HepG2 (cell line): ENCODE measurements around the gene ZBTB1. TPM values are rescaled to one million over a fixed set of nuclear protein-coding genes. Genes with fewer than 3 reads are reported as not detected.

ENCODE experiments used
- ATAC-seq: fragments of 200-7000 bp; cut with Tn5 transposase; 3 replicates; pipeline ENCODE4 v1.9.1; 2020; ENCODE audit warnings: mild to moderate bottlenecking, moderate library complexity
- BruUV-seq: library from RNA; stranded (reverse); fragments of 400-500 nt; replicated peaks from 2 replicates; lab custom pipeline; 2021; lab: Mats Ljungman, UMichigan
- CTCF ChIA-PET: fragments of 300-600 bp; formaldehyde crosslinking; extraction: SDS; loops from one replicate; lab custom pipeline; 2021; ENCODE audit warnings: low total read pairs, inconsistent platforms, low intra/inter-chr PET ratio; lab: Yijun Ruan, JAX
- POLR2A ChIA-PET: fragments of 350-600 bp; sonication (Branson Sonifier 250); formaldehyde crosslinking; loops from one replicate; lab custom pipeline; 2020; ENCODE audit warnings: antibody characterized with exemption, inconsistent platforms; lab: Yijun Ruan, JAX
- DNase-seq: peaks from one replicate; pipeline ENCODE4 v3.0.0-alpha.2; 2015; ENCODE audit warnings: low spot score
- FAIRE-seq: peaks from 3 replicates; lab custom pipeline; 2011; peaks lifted over from hg19 to GRCh38; lab: Jason Lieb, UNC
- H2AFZ ChIP-seq: one replicate; pipeline ENCODE4 v1.6.1; 2011; ENCODE audit warnings: low read length, inconsistent platforms
- H3K27ac ChIP-seq: fragments of 300-600 bp; 3 replicates; pipeline ENCODE4 v1.8.0; 2011; ENCODE audit warnings: mixed run types, mild to moderate bottlenecking, mixed read lengths, low read length, inconsistent platforms; ENCODE audit not compliant: insufficient read depth; ENCODE audit errors: extremely low read length
- H3K27me3 ChIP-seq, 2 experiments: fragments of 200-600 bp in 1 of 2; 2 replicates in 1 of 2; 3 replicates in 1 of 2; pipeline versions ENCODE4 v1.6.0 to v1.8.0; 2011; ENCODE audit warnings: low read length in 2 of 2, mild to moderate bottlenecking in 2 of 2, moderate library complexity in 2 of 2, inconsistent platforms in 1 of 2; ENCODE audit not compliant: insufficient read depth in 2 of 2, control insufficient read depth in 1 of 2
- H3K36me3 ChIP-seq, 2 experiments: fragments of 200-600 bp in 1 of 2; replicated peaks in 1 of 2; 2 replicates in 1 of 2; 3 replicates in 1 of 2; pipeline versions ENCODE4 v1.5.1 to v1.8.0; 2011; ENCODE audit warnings: low read length in 2 of 2, inconsistent platforms in 1 of 2; ENCODE audit not compliant: insufficient read depth in 2 of 2, control insufficient read depth in 1 of 2
- H3K4me1 ChIP-seq: 2 replicates; pipeline ENCODE4 v1.5.1; 2012; ENCODE audit warnings: low read length, inconsistent platforms; ENCODE audit not compliant: insufficient read depth
- H3K4me2 ChIP-seq: 2 replicates; pipeline ENCODE4 v1.6.0; 2011; ENCODE audit warnings: low read depth, low read length, inconsistent platforms
- H3K4me3 ChIP-seq, 3 experiments: fragments of 200-600 bp in 1 of 3; sonication (generic), shearing (Covaris generic) in 1 of 3; replicated peaks in 1 of 3; 2 replicates each; pipeline ENCODE4 v1.5.1; 2011 to 2016; ENCODE audit warnings: low read length in 3 of 3, inconsistent platforms in 2 of 3, low read depth in 2 of 3, mild to moderate bottlenecking in 2 of 3, control low read depth in 1 of 3, mixed read lengths in 1 of 3; ENCODE audit not compliant: insufficient read depth in 1 of 3
- H3K79me2 ChIP-seq: one replicate; pipeline ENCODE4 v1.6.1; 2011; ENCODE audit warnings: low read length, inconsistent platforms; ENCODE audit not compliant: insufficient read depth
- H3K9ac ChIP-seq: 2 replicates; pipeline ENCODE4 v1.6.0; 2011; ENCODE audit warnings: mild to moderate bottlenecking, low read depth, low read length, inconsistent platforms; ENCODE audit not compliant: insufficient read depth
- H3K9me3 ChIP-seq: 2 replicates; pipeline ENCODE4 v1.5.1; 2012; ENCODE audit warnings: mild to moderate bottlenecking, low read length
- H4K20me1 ChIP-seq: 2 replicates; pipeline ENCODE4 v1.6.0; 2011; ENCODE audit warnings: inconsistent platforms, mild to moderate bottlenecking, low read length, moderate library complexity; ENCODE audit not compliant: insufficient read depth
- CBX1 ChIP-seq: IDR thresholded peaks from one replicate; pipeline ENCODE4 v1.6.1; 2016; ENCODE audit warnings: antibody characterized with exemption, low read depth
- CBX5 ChIP-seq: sonication (generic); formaldehyde crosslinking; IDR thresholded peaks from 2 replicates; pipeline ENCODE4 v1.4.0; 2020; ENCODE audit warnings: missing genetic modification reagents, borderline replicate concordance
- JDP2 ChIP-seq: sonication (generic); formaldehyde crosslinking; IDR thresholded peaks from 2 replicates; pipeline ENCODE4 v1.8.1; 2022; ENCODE audit warnings: missing genetic modification reagents, borderline replicate concordance
- KDM1A ChIP-seq: IDR thresholded peaks from 2 replicates; pipeline ENCODE4 v1.6.1; 2016; ENCODE audit warnings: missing compliant biosample characterization
- KLF9 ChIP-seq: IDR thresholded peaks from 2 replicates; pipeline ENCODE4 v1.6.1; 2016; ENCODE audit warnings: low read depth
- RFXANK ChIP-seq: IDR thresholded peaks from 2 replicates; pipeline ENCODE4 v1.6.1; 2016
- TCF12 ChIP-seq, 2 experiments: fragments of 450-650 bp in 1 of 2; sonication (generic) in 1 of 2; formaldehyde crosslinking in 1 of 2; IDR thresholded peaks; 2 replicates each; pipeline versions ENCODE4 v1.6.1 to v1.8.0; 2017 to 2022; ENCODE audit warnings: antibody characterized with exemption in 1 of 2, mild to moderate bottlenecking in 1 of 2, missing genetic modification reagents in 1 of 2, moderate library complexity in 1 of 2
- ZBTB7B ChIP-seq: sonication (generic); formaldehyde crosslinking; IDR thresholded peaks from 2 replicates; pipeline ENCODE4 v1.4.0; 2020; ENCODE audit warnings: missing genetic modification reagents
- ZFP36L2 ChIP-seq: sonication (generic); formaldehyde crosslinking; IDR thresholded peaks from 2 replicates; pipeline ENCODE4 v1.4.0; 2020; ENCODE audit warnings: missing genetic modification reagents
- ZNF160 ChIP-seq: sonication (generic); formaldehyde crosslinking; IDR thresholded peaks from 2 replicates; pipeline ENCODE4 v1.8.0; 2022; ENCODE audit warnings: mild to moderate bottlenecking, inconsistent platforms, missing genetic modification reagents
- ZNF451 ChIP-seq: sonication (generic); formaldehyde crosslinking; IDR thresholded peaks from 2 replicates; pipeline ENCODE4 v1.5.0; 2020; ENCODE audit warnings: mild to moderate bottlenecking, missing genetic modification reagents
- WGBS: methylation state at CpG from one replicate; pipeline ENCODE4 v1.1.6; 2017; ENCODE audit warnings: low lambda C conversion rate; 5-methylcytosine and 5-hydroxymethylcytosine counted together
- in situ Hi-C: cut with HindIII; loops from 2 replicates; pipeline ENCODE4 v1.10.0; 2017; ENCODE audit warnings: low pct_unique_long_range_greater_than_20kb; ENCODE audit not compliant: extremely low pct_ligation_motif_present
- intact Hi-C: fragments of 100-400 bp; cut with micrococcal nuclease; formaldehyde crosslinking; loops from one replicate; pipeline ENCODE4 v1.10.0; 2022; ENCODE audit not compliant: unreplicated experiment
- polyA plus RNA-seq, 8 experiments: library from polyadenylated mRNA; depleted of rRNA in 3 of 8; stranded (reverse) in 7 of 8; unstranded in 1 of 8; fragments of >200 nt; fragmentation: Illumina TruSeq in 4 of 8; extraction: Trizol in 4 of 8; gene quantifications; 2 replicates each; pipeline versions ENCODE4 v1.2.1 to v1.2.3, GENCODE V29; 2011 to 2016; ENCODE audit warnings: low read depth in 4 of 8, missing spikeins in 1 of 8, mixed read lengths in 1 of 8; ENCODE audit not compliant: insufficient read depth in 1 of 8
- total RNA-seq, 5 experiments: library from RNA; depleted of rRNA; stranded (reverse); fragments of >200 nt; fragmentation: Illumina TruSeq; extraction: Trizol; gene quantifications; 2 replicates each; pipeline ENCODE4 v1.2.3, GENCODE V29; 2016; ENCODE audit warnings: low read depth in 1 of 5
- TF ChIP-seq, protein P1 (sequence below): sonication (generic); formaldehyde crosslinking; IDR thresholded peaks from 2 replicates; pipeline ENCODE4 v1.4.0; 2020; ENCODE audit warnings: low read depth, mild to moderate bottlenecking, missing genetic modification reagents
- TF ChIP-seq, protein P2 (sequence below): sonication (generic); formaldehyde crosslinking; IDR thresholded peaks from 2 replicates; pipeline ENCODE4 v1.8.0; 2022; ENCODE audit warnings: missing genetic modification reagents, low read depth, mild to moderate bottlenecking, borderline replicate concordance
- TF ChIP-seq, protein P3 (sequence below): sonication (generic); formaldehyde crosslinking; IDR thresholded peaks from 2 replicates; pipeline ENCODE4 v1.4.0; 2020; ENCODE audit warnings: mild to moderate bottlenecking, missing genetic modification reagents

Gene ZBTB1
- total and polyA plus RNA-seq, 2 of the 13 experiments (the other 11 are each of a cell fraction or from before 2014, with no cell fraction given) = 18.8 to 22.6 TPM

DNA sequence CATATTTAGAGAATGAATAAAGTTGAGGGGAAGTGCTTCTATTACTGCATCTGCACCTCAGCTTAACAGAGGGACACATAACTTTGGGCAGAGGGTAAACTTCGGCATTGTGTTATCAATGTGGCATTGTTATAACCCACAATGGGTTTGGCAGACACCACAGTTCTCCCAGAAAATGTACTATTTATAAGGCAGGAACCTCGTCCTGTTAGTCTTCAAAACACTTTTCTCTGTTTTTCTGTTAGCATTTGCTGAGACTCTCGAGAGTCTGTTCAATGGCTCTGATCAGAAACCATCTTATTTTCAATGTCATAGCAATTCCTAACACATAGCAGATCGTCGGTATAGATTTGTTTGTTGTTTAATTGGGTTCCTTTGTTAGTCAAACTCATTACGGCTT is 59.1 kb downstream of the ZBTB1 start:
- POLR2A ChIA-PET = no interaction called here
- TF ChIP-seq KLF9 (no peak), JDP2 (CRISPR knock-in tag) (no peak), TCF12 (IDR thresholded peaks at IDR 0.05) (no peak), TCF12 (CRISPR knock-in tag; IDR thresholded peaks at IDR 0.05) (no peak), ZFP36L2 (CRISPR knock-in tag) (no peak), ZNF451 (CRISPR knock-in tag) (no peak), ZBTB7B (CRISPR knock-in tag) (no peak), CBX1 (no peak), ZNF160 (no peak), RFXANK (CRISPR knock-in tag) (no peak), CBX5 (CRISPR knock-in tag) (no peak), KDM1A (CRISPR knock-in tag) (no peak)
- TF ChIP-seq, protein P1, sequence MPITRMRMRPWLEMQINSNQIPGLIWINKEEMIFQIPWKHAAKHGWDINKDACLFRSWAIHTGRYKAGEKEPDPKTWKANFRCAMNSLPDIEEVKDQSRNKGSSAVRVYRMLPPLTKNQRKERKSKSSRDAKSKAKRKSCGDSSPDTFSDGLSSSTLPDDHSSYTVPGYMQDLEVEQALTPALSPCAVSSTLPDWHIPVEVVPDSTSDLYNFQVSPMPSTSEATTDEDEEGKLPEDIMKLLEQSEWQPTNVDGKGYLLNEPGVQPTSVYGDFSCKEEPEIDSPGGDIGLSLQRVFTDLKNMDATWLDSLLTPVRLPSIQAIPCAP (CRISPR knock-in tag) = no peak
- TF ChIP-seq, protein P2, sequence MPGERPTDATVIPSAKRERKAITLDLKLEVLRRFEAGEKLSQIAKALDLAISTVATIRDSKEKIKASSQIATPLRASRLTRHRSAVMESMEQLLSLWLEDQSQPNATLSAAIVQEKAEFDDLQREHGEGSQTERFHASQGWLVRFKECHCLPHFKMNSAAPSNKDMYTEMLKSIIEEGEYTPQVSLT = no peak
- TF ChIP-seq, protein P3, sequence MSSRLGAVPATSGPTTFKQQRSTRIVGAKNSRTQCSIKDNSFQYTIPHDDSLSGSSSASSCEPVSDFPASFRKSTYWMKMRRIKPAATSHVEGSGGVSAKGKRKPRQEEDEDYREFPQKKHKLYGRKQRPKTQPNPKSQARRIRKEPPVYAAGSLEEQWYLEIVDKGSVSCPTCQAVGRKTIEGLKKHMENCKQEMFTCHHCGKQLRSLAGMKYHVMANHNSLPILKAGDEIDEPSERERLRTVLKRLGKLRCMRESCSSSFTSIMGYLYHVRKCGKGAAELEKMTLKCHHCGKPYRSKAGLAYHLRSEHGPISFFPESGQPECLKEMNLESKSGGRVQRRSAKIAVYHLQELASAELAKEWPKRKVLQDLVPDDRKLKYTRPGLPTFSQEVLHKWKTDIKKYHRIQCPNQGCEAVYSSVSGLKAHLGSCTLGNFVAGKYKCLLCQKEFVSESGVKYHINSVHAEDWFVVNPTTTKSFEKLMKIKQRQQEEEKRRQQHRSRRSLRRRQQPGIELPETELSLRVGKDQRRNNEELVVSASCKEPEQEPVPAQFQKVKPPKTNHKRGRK (CRISPR knock-in tag) = no peak
- CTCF ChIA-PET = no interaction called here

More for the DNA sequence above, 59.1 kb downstream of the ZBTB1 start:
- peaks cover 0 to 4% of the 10 kb centered on the region in 2 experiments; a peak in 1 of 5 replicates for H3K27me3 ChIP-seq
- no peak overlapping the region for H3K4me3 ChIP-seq
- H3K9ac ChIP-seq = no peak overlapping the region
- H3K4me2 ChIP-seq = no peak overlapping the region
- no TSS peak for BruUV-seq
- WGBS = 13% methylated on average over 6 of the region's 6 CpGs
- no peak overlapping the region for H2AFZ ChIP-seq
- no peaks in the 10 kb centered on the region for H3K79me2 ChIP-seq
- in situ Hi-C loops = no loop called here
- intact Hi-C loops = no loop called here
- no peak overlapping the region for H3K27ac ChIP-seq
- ATAC-seq = no peak
- no peak for DNase-seq
- no peaks in the 10 kb centered on the region for H3K9me3 ChIP-seq
- no peaks in the 10 kb centered on the region for H3K4me1 ChIP-seq
- H3K36me3 ChIP-seq = no peaks in the 10 kb centered on the region
- H4K20me1 ChIP-seq = no peaks in the 10 kb centered on the region
- no peak for FAIRE-seq
